Sigmoid colon (tissue), 4 donors: ENCODE results near the gene PIGR.

Experiments used
- EP300 ChIP-seq, 4 donors: sonication (generic); formaldehyde crosslinking; IDR thresholded peaks; one replicate each; pipeline ENCODE4 v1.6.1; 2017; ENCODE audit warnings: antibody characterized with exemption in 4 of 4
- POLR2A ChIP-seq, 2 donors: fragments of 450-650 bp; IDR thresholded peaks; one replicate each; pipeline ENCODE4 v1.6.1; 2016; ENCODE audit warnings: antibody characterized with exemption in 2 of 2, mild to moderate bottlenecking in 2 of 2, moderate library complexity in 2 of 2
- POLR2AphosphoS5 ChIP-seq, 4 donors: sonication (generic); formaldehyde crosslinking; IDR thresholded peaks; one replicate each; pipeline ENCODE4 v1.6.1; 2017; ENCODE audit warnings: antibody characterized with exemption in 4 of 4
- TF ChIP-seq, protein P1 (sequence below), 4 experiments: fragments of 450-650 bp in 3 of 4; fragments of 200-600 bp in 1 of 4; IDR thresholded peaks; one replicate each; pipeline ENCODE4 v1.5.1; 2016 to 2019; ENCODE audit warnings: antibody characterized with exemption in 4 of 4, mild to moderate bottlenecking in 3 of 4, moderate library complexity in 2 of 4

DNA sequence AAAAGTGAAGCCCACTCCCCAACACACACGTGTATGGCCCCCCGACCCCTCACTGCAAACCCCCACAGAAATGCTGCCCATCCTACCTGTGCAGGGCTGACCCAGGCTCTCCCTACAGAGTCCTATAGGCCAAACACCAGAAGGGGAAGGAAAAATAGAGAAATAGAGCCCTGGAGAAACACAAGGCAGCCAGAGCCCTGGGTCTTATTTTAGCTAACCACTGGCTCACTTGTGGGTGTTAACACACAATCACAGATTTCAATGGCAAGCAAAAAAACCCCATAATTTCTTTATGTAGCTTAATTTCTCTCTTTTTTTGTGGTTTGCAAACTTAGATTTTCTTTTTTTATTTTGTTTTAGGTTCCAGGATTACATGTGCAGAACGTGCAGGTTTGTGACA, 989 bp upstream of the PIGR start:
- TF ChIP-seq, protein P1, sequence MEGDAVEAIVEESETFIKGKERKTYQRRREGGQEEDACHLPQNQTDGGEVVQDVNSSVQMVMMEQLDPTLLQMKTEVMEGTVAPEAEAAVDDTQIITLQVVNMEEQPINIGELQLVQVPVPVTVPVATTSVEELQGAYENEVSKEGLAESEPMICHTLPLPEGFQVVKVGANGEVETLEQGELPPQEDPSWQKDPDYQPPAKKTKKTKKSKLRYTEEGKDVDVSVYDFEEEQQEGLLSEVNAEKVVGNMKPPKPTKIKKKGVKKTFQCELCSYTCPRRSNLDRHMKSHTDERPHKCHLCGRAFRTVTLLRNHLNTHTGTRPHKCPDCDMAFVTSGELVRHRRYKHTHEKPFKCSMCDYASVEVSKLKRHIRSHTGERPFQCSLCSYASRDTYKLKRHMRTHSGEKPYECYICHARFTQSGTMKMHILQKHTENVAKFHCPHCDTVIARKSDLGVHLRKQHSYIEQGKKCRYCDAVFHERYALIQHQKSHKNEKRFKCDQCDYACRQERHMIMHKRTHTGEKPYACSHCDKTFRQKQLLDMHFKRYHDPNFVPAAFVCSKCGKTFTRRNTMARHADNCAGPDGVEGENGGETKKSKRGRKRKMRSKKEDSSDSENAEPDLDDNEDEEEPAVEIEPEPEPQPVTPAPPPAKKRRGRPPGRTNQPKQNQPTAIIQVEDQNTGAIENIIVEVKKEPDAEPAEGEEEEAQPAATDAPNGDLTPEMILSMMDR (IDR thresholded peaks at IDR 0.05) = no peak
- no peak for TF ChIP-seq EP300 (IDR thresholded peaks at IDR 0.05)
- TF ChIP-seq POLR2AphosphoS5 (IDR thresholded peaks at IDR 0.05) = no peak
- no peak for TF ChIP-seq POLR2A (IDR thresholded peaks at IDR 0.05)
